Stimulated activated effector memory CD8-positive, alpha-beta T cell treated with anti-CD3 and anti-CD28 coated beads, Interleukin-12 subunit alpha, Interleukin-12 subunit beta, amount 100 ng/mL, for 72 hours (primary cell): ENCODE data around the gene UBASH3A.

Source experiments
- ATAC-seq: fragments of 150-1000 bp; cut with Tn5 transposase; 2 replicates; pipeline ENCODE4 v1.10.0; 2021
- DNase-seq, 2 donors: peaks; one replicate each; pipeline ENCODE4 v3.0.0; 2021 to 2022; ENCODE audit warnings: low spot score in 2 of 2
- H3K27ac Mint-ChIP-seq: one replicate; pipeline ENCODE4 v1.8.0; 2022; ENCODE audit warnings: mild to moderate bottlenecking, mixed read lengths
- H3K36me3 Mint-ChIP-seq: one replicate; pipeline ENCODE4 v1.8.0; 2022; ENCODE audit warnings: mild to moderate bottlenecking, mixed read lengths
- H3K4me1 Mint-ChIP-seq: one replicate; pipeline ENCODE4 v1.8.0; 2022; ENCODE audit warnings: mixed read lengths
- H3K4me3 Mint-ChIP-seq: one replicate; pipeline ENCODE4 v1.8.0; 2022; ENCODE audit warnings: mild to moderate bottlenecking, mixed read lengths
- H3K9me3 Mint-ChIP-seq: one replicate; pipeline ENCODE4 v1.8.0; 2022; ENCODE audit warnings: mixed read lengths

Gene UBASH3A

GRCh38 chr21:42474043-42474831, 70.5 kb downstream of the UBASH3A start:
- H3K4me1 Mint-ChIP-seq = peaks cover 8% of the 10 kb centered on the region
- ATAC-seq (peak; percentile 60), DNase-seq (no peak)
- H3K36me3 Mint-ChIP-seq = no peaks in the 10 kb centered on the region
- H3K27ac Mint-ChIP-seq = peak overlapping the region; percentile 64
- no peaks in the 10 kb centered on the region for H3K9me3 Mint-ChIP-seq
- no peak overlapping the region for H3K4me3 Mint-ChIP-seq

GRCh38 chr21:42475036-42475435, 71.3 kb downstream of the UBASH3A start:
- Mint-ChIP-seq H3K9me3 (no peaks in the 10 kb centered on the region), H3K4me1 (peaks cover 8% of the 10 kb centered on the region), H3K4me3 (no peak overlapping the region), H3K27ac (no peak overlapping the region), H3K36me3 (no peaks in the 10 kb centered on the region)
- DNase-seq (no peak), ATAC-seq (no peak)

GRCh38 chr21:42475526-42476387, 72.1 kb downstream of the UBASH3A start:
- H3K4me1 Mint-ChIP-seq = peaks cover 8% of the 10 kb centered on the region
- peak; percentile 9 for ATAC-seq
- H3K9me3 Mint-ChIP-seq = no peaks in the 10 kb centered on the region

GRCh38 chr21:42476388-42477331, 73.0 kb downstream of the UBASH3A start:
- Mint-ChIP-seq H3K27ac (no peak overlapping the region), H3K9me3 (no peaks in the 10 kb centered on the region), H3K4me3 (no peak overlapping the region), H3K4me1 (peaks cover 8% of the 10 kb centered on the region), H3K36me3 (no peaks in the 10 kb centered on the region)
- ATAC-seq (no peak), DNase-seq (no peak)

More at GRCh38 chr21:42475526-42476387, 72.1 kb downstream of the UBASH3A start:
- no peak for DNase-seq
- Mint-ChIP-seq H3K36me3 (no peaks in the 10 kb centered on the region), H3K4me3 (no peak overlapping the region), H3K27ac (no peak overlapping the region)

- ATAC-seq (no peak), DNase-seq (no peak)
- H3K4me3 Mint-ChIP-seq = no peak overlapping the region
- H3K27ac Mint-ChIP-seq = no peak overlapping the region
- H3K36me3 Mint-ChIP-seq = no peaks in the 10 kb centered on the region
- H3K9me3 Mint-ChIP-seq = no peaks in the 10 kb centered on the region
- H3K4me1 Mint-ChIP-seq = peaks cover 8% of the 10 kb centered on the region
These were observed 74.8 kb downstream of the UBASH3A start for GRCh38 chr21:42478504-42478903.

GRCh38 chr21:42479582-42479981, 75.9 kb downstream of the UBASH3A start:
- DNase-seq = no peak
- Mint-ChIP-seq H3K4me1 (peaks cover under 1% of the 10 kb centered on the region), H3K4me3 (no peak overlapping the region), H3K36me3 (no peaks in the 10 kb centered on the region), H3K9me3 (no peaks in the 10 kb centered on the region), H3K27ac (no peak overlapping the region)
- ATAC-seq = no peak

- no peaks in the 10 kb centered on the region for H3K4me1 Mint-ChIP-seq
These were observed 77.0 kb downstream of the UBASH3A start for GRCh38 chr21:42480736-42481135.

GRCh38 chr21:42481169-42481568, 77.5 kb downstream of the UBASH3A start:
- Mint-ChIP-seq H3K4me1 (no peaks in the 10 kb centered on the region), H3K27ac (no peak overlapping the region), H3K4me3 (no peak overlapping the region), H3K9me3 (no peaks in the 10 kb centered on the region), H3K36me3 (no peaks in the 10 kb centered on the region)
- DNase-seq (no peak), ATAC-seq (no peak)

More at GRCh38 chr21:42480736-42481135, 77.0 kb downstream of the UBASH3A start:
- DNase-seq = no peak
- no peak for ATAC-seq
- H3K36me3 Mint-ChIP-seq = no peaks in the 10 kb centered on the region
- H3K27ac Mint-ChIP-seq = no peak overlapping the region
- no peaks in the 10 kb centered on the region for H3K9me3 Mint-ChIP-seq
- no peak overlapping the region for H3K4me3 Mint-ChIP-seq

- ATAC-seq = no peak
These were observed 81.3 kb downstream of the UBASH3A start for GRCh38 chr21:42484966-42485365.

GRCh38 chr21:42486072-42486471, 82.4 kb downstream of the UBASH3A start:
- Mint-ChIP-seq H3K4me1 (no peaks in the 10 kb centered on the region), H3K36me3 (no peaks in the 10 kb centered on the region), H3K9me3 (no peaks in the 10 kb centered on the region), H3K27ac (no peak overlapping the region), H3K4me3 (no peak overlapping the region)
- no peak for DNase-seq
- ATAC-seq = no peak

More at GRCh38 chr21:42484966-42485365, 81.3 kb downstream of the UBASH3A start:
- Mint-ChIP-seq H3K4me3 (no peak overlapping the region), H3K4me1 (no peaks in the 10 kb centered on the region), H3K27ac (no peak overlapping the region), H3K9me3 (no peaks in the 10 kb centered on the region), H3K36me3 (no peaks in the 10 kb centered on the region)
- DNase-seq = no peak

GRCh38 chr21:42486531-42486930, 82.8 kb downstream of the UBASH3A start:
- ATAC-seq (peak; percentile 50), DNase-seq (no peak)
- Mint-ChIP-seq H3K4me3 (no peak overlapping the region), H3K27ac (no peak overlapping the region), H3K4me1 (no peaks in the 10 kb centered on the region), H3K36me3 (no peaks in the 10 kb centered on the region), H3K9me3 (no peaks in the 10 kb centered on the region)

- ATAC-seq = no peak
- Mint-ChIP-seq H3K36me3 (no peaks in the 10 kb centered on the region), H3K4me3 (no peak overlapping the region), H3K27ac (no peak overlapping the region), H3K9me3 (no peaks in the 10 kb centered on the region), H3K4me1 (no peaks in the 10 kb centered on the region)
- DNase-seq = no peak
These were observed 85.4 kb downstream of the UBASH3A start for GRCh38 chr21:42489006-42489563.

- Mint-ChIP-seq H3K4me1 (no peaks in the 10 kb centered on the region), H3K9me3 (no peaks in the 10 kb centered on the region), H3K4me3 (no peak overlapping the region), H3K27ac (no peak overlapping the region), H3K36me3 (no peaks in the 10 kb centered on the region)
- no peak for DNase-seq
- ATAC-seq = no peak
These were observed 86.3 kb downstream of the UBASH3A start for GRCh38 chr21:42489991-42490390.

- Mint-ChIP-seq H3K4me1 (peaks cover 2% of the 10 kb centered on the region), H3K27ac (no peak overlapping the region), H3K36me3 (no peaks in the 10 kb centered on the region), H3K4me3 (no peak overlapping the region), H3K9me3 (no peaks in the 10 kb centered on the region)
- no peak for DNase-seq
- ATAC-seq = no peak
These were observed 87.0 kb downstream of the UBASH3A start for GRCh38 chr21:42490720-42491119.

- Mint-ChIP-seq H3K4me3 (no peak overlapping the region), H3K4me1 (peaks cover 8% of the 10 kb centered on the region), H3K36me3 (no peaks in the 10 kb centered on the region), H3K9me3 (no peaks in the 10 kb centered on the region), H3K27ac (no peak overlapping the region)
- no peak for ATAC-seq
- no peak for DNase-seq
These were observed 87.6 kb downstream of the UBASH3A start for GRCh38 chr21:42491328-42491727.
